KOPT-K1 (cell line): ENCODE measurements around the gene PDE10A.

Experiments used
- H3K27ac ChIP-seq: fragments of 200-600 bp; sonication (generic); 2 replicates; pipeline ENCODE4 v1.5.1; 2016; ENCODE audit warnings: antibody characterized with exemption, mild to moderate bottlenecking, low read depth, low read length; ENCODE audit not compliant: poor library complexity, severe bottlenecking
- H3K36me3 ChIP-seq: fragments of 200-600 bp; sonication (generic); 2 replicates; pipeline ENCODE4 v1.5.1; 2017; ENCODE audit warnings: antibody characterized with exemption, mild to moderate bottlenecking, low read length, moderate library complexity; ENCODE audit not compliant: insufficient read depth
- H3K9me3 ChIP-seq: fragments of 200-600 bp; sonication (generic); 2 replicates; pipeline ENCODE4 v1.5.1; 2017; ENCODE audit warnings: antibody characterized with exemption, low read length, mild to moderate bottlenecking; ENCODE audit not compliant: insufficient read depth, poor library complexity, severe bottlenecking

Gene PDE10A

GRCh38 chr6:165653196-165653595 lies 9.8 kb downstream of the PDE10A start:
- Histone ChIP-seq H3K27ac (no peak overlapping the region), H3K9me3 (no peaks in the 10 kb centered on the region), H3K36me3 (no peaks in the 10 kb centered on the region)

- Histone ChIP-seq H3K9me3 (no peaks in the 10 kb centered on the region), H3K36me3 (no peaks in the 10 kb centered on the region), H3K27ac (no peak overlapping the region)
Observed at GRCh38 chr6:165652766-165653165, 10.3 kb downstream of the PDE10A start.

GRCh38 chr6:165649166-165650137 lies 13.6 kb downstream of the PDE10A start:
- H3K9me3 ChIP-seq, result no peaks in the 10 kb centered on the region
- H3K27ac ChIP-seq, result no peak overlapping the region
- no peaks in the 10 kb centered on the region for H3K36me3 ChIP-seq

- Histone ChIP-seq H3K9me3 (no peaks in the 10 kb centered on the region), H3K27ac (no peak overlapping the region), H3K36me3 (no peaks in the 10 kb centered on the region)
Observed at GRCh38 chr6:165647041-165647440, 16.0 kb downstream of the PDE10A start.

GRCh38 chr6:165645919-165646318 lies 17.1 kb downstream of the PDE10A start:
- no peak overlapping the region for H3K27ac ChIP-seq
- H3K36me3 ChIP-seq, result no peaks in the 10 kb centered on the region
- no peaks in the 10 kb centered on the region for H3K9me3 ChIP-seq

- H3K36me3 ChIP-seq, result no peaks in the 10 kb centered on the region
- H3K27ac ChIP-seq, result no peak overlapping the region
- H3K9me3 ChIP-seq, result no peaks in the 10 kb centered on the region
Observed at GRCh38 chr6:165644586-165645266, 18.3 kb downstream of the PDE10A start.

- no peak overlapping the region for H3K27ac ChIP-seq
- H3K36me3 ChIP-seq, result no peaks in the 10 kb centered on the region
- H3K9me3 ChIP-seq, result no peaks in the 10 kb centered on the region
Observed at GRCh38 chr6:165643015-165643414, 20.0 kb downstream of the PDE10A start.

- H3K9me3 ChIP-seq, result no peaks in the 10 kb centered on the region
- no peaks in the 10 kb centered on the region for H3K36me3 ChIP-seq
- no peak overlapping the region for H3K27ac ChIP-seq
Observed at GRCh38 chr6:165641672-165642156, 21.3 kb downstream of the PDE10A start.

GRCh38 chr6:165640806-165641205 lies 22.2 kb downstream of the PDE10A start:
- H3K9me3 ChIP-seq, result no peaks in the 10 kb centered on the region
- no peak overlapping the region for H3K27ac ChIP-seq
- no peaks in the 10 kb centered on the region for H3K36me3 ChIP-seq

GRCh38 chr6:165638530-165638929 lies 24.5 kb downstream of the PDE10A start:
- no peaks in the 10 kb centered on the region for H3K36me3 ChIP-seq
- H3K27ac ChIP-seq, result no peak overlapping the region
- H3K9me3 ChIP-seq, result no peaks in the 10 kb centered on the region

- Histone ChIP-seq H3K36me3 (no peaks in the 10 kb centered on the region), H3K9me3 (no peaks in the 10 kb centered on the region), H3K27ac (no peak overlapping the region)
Observed at GRCh38 chr6:165637586-165637985, 25.5 kb downstream of the PDE10A start.

GRCh38 chr6:165636402-165637048 lies 26.5 kb downstream of the PDE10A start:
- Histone ChIP-seq H3K36me3 (no peaks in the 10 kb centered on the region), H3K9me3 (no peaks in the 10 kb centered on the region), H3K27ac (no peak overlapping the region)

GRCh38 chr6:165635965-165636364 lies 27.1 kb downstream of the PDE10A start:
- H3K9me3 ChIP-seq, result no peaks in the 10 kb centered on the region
- no peaks in the 10 kb centered on the region for H3K36me3 ChIP-seq
- no peak overlapping the region for H3K27ac ChIP-seq

GRCh38 chr6:165634101-165634880 lies 28.8 kb downstream of the PDE10A start:
- H3K36me3 ChIP-seq, result no peaks in the 10 kb centered on the region
- H3K9me3 ChIP-seq, result no peaks in the 10 kb centered on the region
- no peak overlapping the region for H3K27ac ChIP-seq
